Jurkat, Clone E6-1 (cell line): ENCODE data around the gene WNT4. TPM values are rescaled to one million over a fixed set of nuclear protein-coding genes. Genes with fewer than 3 reads are reported as not detected.

ENCODE experiments used
- DNase-seq: peaks from one replicate; pipeline ENCODE4 v3.0.0-alpha.2; 2011; ENCODE audit warnings: low read depth, low spot score
- H3K4me3 ChIP-seq: 2 replicates; pipeline ENCODE4 v1.5.1; 2011; ENCODE audit warnings: mild to moderate bottlenecking, low read length, control low read depth, moderate library complexity
- polyA plus RNA-seq: library from polyadenylated mRNA; unstranded; fragments of >200 nt; gene quantifications from one replicate; pipeline ENCODE4 v1.2.1, GENCODE V29; 2012; ENCODE audit warnings: missing spikeins; ENCODE audit not compliant: insufficient read length, insufficient read depth

Gene WNT4
- polyA plus RNA-seq = not detected

- no peak within 1 kb of the TSS for H3K4me3 ChIP-seq
- DNase-seq = no peak
Measured at GRCh38 chr1:22143065-22144033, at the start of gene WNT4. Gene WNT4 (minus strand): TSS chr1:22143097. CDS start chr1:22142922, 175 bp downstream.

- H3K4me3 ChIP-seq = no peak overlapping the region
- DNase-seq = no peak
Measured at GRCh38 chr1:22190731-22191130, 47.8 kb upstream of the WNT4 start.

GRCh38 chr1:22190251-22190650, 47.4 kb upstream of the WNT4 start:
- DNase-seq = no peak
- H3K4me3 ChIP-seq = no peak overlapping the region

GRCh38 chr1:22189619-22190018, 46.7 kb upstream of the WNT4 start:
- H3K4me3 ChIP-seq = no peak overlapping the region
- no peak for DNase-seq

GRCh38 chr1:22188914-22189313, 46.0 kb upstream of the WNT4 start:
- DNase-seq = no peak
- H3K4me3 ChIP-seq = no peak overlapping the region

GRCh38 chr1:22188436-22188835, 45.5 kb upstream of the WNT4 start:
- DNase-seq = no peak

GRCh38 chr1:22186311-22186710, 43.4 kb upstream of the WNT4 start:
- no peak overlapping the region for H3K4me3 ChIP-seq
- no peak for DNase-seq

More at GRCh38 chr1:22188436-22188835, 45.5 kb upstream of the WNT4 start:
- no peak overlapping the region for H3K4me3 ChIP-seq

GRCh38 chr1:22184892-22185612, 42.2 kb upstream of the WNT4 start:
- peak; percentile 24 for DNase-seq
- no peak overlapping the region for H3K4me3 ChIP-seq

GRCh38 chr1:22184454-22184853, 41.6 kb upstream of the WNT4 start:
- H3K4me3 ChIP-seq = no peak overlapping the region

GRCh38 chr1:22182715-22183114, 39.8 kb upstream of the WNT4 start:
- no peak for DNase-seq
- H3K4me3 ChIP-seq = no peak overlapping the region

More at GRCh38 chr1:22184454-22184853, 41.6 kb upstream of the WNT4 start:
- DNase-seq = no peak

- no peak for DNase-seq
- H3K4me3 ChIP-seq = no peak overlapping the region
Measured at GRCh38 chr1:22179197-22179803, 36.4 kb upstream of the WNT4 start.

- no peak overlapping the region for H3K4me3 ChIP-seq
- DNase-seq = no peak
Measured at GRCh38 chr1:22177354-22178003, 34.6 kb upstream of the WNT4 start.

GRCh38 chr1:22176258-22176657, 33.4 kb upstream of the WNT4 start:
- H3K4me3 ChIP-seq = no peak overlapping the region
- no peak for DNase-seq

GRCh38 chr1:22174446-22175220, 31.7 kb upstream of the WNT4 start:
- H3K4me3 ChIP-seq = no peak overlapping the region
- no peak for DNase-seq

- H3K4me3 ChIP-seq = no peak overlapping the region
- DNase-seq = no peak
Measured at GRCh38 chr1:22171951-22172715, 29.2 kb upstream of the WNT4 start.

- DNase-seq = no peak
- H3K4me3 ChIP-seq = no peak overlapping the region
Measured at GRCh38 chr1:22169816-22170215, 26.9 kb upstream of the WNT4 start.

- no peak for DNase-seq
- no peak overlapping the region for H3K4me3 ChIP-seq
Measured at GRCh38 chr1:22168412-22168973, 25.6 kb upstream of the WNT4 start.
